ENCODE results near the gene RNU1-4.
"Not testable (repeated sequence)": the region's sequence is repeated elsewhere in the genome, so short reads cannot be mapped to it uniquely, and the experiment has no call there.

DNA sequence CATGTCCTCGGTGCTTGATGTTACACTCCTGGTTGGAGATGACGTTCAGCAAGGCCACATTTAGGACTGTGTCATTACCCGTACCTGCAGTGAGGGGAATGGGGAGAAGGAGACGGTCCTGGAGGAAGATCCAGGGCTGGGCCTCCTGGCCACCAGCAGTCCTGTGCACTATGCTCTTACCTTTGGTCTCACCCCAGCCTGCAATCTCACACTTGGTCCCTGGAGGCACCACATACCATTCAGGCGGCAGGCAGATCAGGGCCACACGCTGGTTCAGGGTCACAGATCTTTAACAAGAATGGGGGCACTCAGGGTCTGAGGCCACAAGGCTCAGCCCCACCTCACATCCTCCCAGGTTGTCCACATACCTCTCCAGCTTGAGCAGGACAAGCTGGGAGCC is 17.3 kb downstream of the RNU1-4 start:
- TF ChIP-seq POLR2AphosphoS5 (IDR thresholded peaks at IDR 0.05; ENCODE audit: insufficient read depth in 1 of 2, low read depth in 1 of 2); CTCF (IDR thresholded peaks at IDR 0.05); POLR2A (IDR thresholded peaks at IDR 0.05): not testable (repeated sequence)
